ENCODE results near the gene PVALEF.
A peak's percentile ranks its signal among the peaks of the same experiment; 100 is the strongest.
"Not testable (repeated sequence)": the region's sequence is repeated elsewhere in the genome, so short reads cannot be mapped to it uniquely, and the experiment has no call there.

PVALEF gene

DNA sequence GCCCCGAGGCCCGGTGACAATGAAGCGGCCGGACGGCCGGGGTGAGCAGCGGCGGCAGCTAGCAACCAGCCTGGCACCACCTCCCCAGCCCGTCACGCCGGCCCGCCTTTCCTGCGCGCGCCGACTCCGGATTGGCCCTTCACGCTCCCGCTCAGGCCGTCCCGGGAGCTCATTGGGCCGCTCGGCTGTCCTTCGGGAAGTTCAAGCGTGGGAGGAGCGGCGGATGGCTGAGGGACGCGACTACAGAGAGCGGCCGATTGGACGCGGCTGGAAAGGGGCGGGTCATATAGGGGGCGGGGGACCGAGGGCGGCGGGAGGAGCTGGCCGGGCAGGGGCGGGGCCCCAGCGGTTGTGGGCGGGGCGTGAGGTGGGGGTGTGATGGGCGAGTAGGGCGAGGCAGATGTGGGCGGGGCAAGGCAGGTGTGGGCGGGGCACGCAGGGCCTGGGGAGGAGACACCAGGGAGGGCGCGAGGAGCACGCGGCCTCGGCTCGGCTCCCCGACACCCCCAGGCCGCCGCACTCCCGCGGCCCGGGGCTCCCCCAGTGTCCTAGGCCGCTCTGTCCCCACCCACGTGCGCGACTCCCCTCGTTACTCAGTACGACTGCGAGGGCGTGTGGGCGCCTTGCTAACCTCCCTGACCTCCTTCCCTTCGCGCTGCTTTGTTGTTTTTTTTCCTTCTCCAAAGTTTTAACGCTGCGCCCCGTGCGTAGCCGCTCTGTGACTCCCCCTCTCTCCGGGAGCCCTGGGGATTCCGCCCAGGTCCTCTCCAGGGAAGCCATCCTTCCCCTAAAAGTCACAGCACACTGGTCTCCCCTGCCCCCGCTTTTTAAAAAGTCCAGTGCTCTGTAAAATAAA, 57.8 kb downstream of the PVALEF start, which contains the start of gene CEP131:
Gene CEP131 (minus strand): TSS at position 60 of the 856 bp plus-strand sequence. CDS start 2,909 bp downstream, outside the sequence.
- DNase-seq = peak; percentile 99 to 100 (median 100)

DNA sequence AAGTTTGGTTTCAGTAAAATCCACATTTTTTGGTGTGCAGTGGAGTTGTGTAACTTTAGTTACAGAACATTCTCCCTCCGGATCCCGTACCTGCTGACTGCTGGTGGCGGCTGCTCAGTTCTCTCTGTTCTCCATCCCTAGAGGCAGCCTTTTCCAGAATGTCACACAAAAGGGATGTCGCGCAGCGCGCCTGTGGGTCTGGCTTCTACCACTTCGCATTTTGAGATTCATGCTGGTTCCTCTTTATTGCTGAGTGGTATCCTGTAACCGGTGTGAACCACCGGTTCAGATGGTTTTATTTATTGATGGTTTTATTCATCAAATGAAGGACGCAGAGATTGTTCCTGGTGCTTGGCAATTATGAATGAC, 58.4 kb downstream of the PVALEF start:
- no peak for DNase-seq

DNA sequence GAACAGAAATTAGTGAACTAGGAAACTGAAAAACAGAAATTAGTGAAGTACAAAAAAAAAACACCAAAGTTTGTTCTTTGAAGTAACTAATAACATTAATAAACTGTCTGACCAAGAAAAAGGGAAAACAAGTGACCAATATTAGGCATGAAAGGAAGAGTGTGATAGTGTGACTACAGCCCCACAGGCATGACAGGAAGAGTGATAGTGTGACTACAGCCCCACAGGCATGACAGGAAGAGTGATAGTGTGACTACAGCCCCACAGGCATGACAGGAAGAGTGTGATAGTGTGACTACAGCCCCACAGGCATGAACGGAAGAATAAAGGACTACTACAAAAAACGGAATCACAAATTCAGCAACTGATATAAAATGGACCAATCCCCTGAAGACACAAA, 62.3 kb downstream of the PVALEF start:
- not testable (repeated sequence) for DNase-seq

DNA sequence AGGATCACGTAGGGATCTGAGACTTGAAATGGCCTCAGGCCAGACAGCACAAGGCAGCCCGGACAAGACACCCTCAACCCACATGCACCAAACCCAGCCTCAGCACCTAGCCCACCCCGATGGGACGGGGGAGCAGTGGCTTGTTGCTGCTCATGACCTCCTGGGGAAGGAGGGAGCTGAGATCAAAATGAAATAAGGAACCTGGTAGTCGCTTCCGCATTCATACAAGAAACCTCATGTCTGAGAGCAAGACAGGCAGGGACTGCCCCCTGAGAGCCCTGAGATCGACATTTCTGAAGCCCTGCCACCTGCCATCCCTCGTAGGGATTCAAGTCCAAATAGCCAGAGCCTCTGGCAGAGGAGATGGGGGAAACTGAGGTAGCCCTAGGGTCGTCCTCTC, 63.1 kb downstream of the PVALEF start:
- DNase-seq = no peak

DNA sequence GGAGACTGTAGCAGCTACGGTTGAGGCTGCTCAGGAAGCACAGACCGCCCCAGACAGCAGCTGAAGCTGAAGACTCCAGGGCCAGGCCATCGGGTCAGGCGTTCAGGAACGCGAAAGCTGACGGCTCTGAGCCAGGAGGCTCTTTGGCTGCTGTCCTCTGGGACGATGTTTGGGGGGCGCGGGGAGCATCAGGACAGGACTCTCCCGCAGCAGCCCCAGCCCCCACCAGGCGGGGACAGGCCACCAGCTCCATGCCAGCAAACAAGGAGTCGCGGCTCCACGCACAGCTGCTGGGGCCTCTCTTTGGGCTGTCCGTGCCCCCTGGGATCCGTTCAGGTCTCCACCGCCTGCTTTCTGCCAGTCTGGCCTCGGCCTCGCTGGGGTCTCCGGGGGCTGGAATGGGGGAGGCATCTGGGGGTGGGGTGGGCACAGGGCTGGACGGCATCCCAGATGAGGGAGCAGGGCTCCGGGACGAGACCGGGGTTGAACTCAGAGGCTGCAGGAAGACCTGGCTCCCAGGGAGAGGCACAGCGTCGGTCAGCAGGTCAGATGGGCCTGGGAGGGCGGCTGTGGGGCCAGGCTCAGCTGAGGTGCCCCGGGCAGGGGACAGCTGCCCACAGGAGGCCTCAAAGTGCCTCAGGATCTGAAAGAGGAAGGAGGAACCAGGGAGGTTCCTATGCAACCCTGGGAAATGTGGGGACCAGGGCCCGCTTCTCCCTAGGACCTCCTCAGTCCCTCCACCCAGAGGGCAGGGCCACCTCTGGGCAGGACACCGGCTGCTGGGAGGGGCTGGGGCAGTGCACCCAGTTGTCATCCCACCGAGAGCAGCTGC, 63.7 kb downstream of the PVALEF start:
- no peak for DNase-seq

DNA sequence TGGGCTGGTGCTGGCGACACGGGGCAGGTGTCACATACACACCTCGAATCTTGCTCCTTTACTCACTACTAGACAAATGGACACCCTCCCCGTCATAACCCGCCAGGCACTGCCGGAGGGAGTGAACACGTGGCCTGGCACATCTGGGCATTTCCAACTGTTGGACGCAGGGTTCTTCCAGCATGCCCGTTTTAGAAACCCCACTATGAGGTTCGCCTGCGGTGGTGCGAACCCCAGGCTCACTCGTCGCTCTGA, 64.3 kb downstream of the PVALEF start:
- no peak for DNase-seq

DNA sequence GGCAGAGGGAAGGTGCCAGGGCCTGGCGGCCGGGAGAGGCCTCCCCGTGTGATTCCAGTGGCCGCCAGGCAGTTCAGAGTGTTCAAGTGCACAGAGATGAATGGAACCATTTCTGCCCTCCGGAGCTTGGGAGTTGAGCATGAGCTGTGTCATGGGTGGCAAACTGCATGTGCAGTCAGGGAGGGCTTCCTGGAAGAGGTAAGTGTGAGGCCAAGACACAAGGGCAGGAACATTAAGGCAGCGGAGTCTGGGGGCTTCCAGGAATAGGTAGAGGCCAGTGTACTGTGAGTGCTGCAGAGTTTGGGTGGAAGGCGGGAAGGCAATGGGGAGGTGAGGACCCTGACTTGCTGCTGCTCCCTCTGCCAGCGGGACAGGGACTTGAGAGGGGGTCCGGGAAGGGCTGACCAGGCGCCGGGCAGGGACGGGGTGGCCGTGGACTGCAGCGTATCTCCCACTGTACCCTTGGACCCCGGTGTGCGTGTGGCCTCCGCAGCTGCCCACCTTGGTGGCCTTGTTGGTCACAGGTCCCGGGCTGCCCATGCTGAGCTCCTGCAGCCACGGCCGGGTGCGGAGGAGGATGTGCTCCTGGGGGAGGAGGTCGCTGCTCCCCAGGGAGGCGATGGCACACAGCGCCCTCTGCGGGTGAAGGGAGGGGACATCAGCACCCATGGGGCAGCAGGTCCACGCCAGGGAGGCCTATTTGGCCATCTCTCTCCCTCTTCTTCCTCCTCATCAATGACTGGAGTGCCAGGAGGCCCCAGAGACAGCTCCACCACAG, 64.9 kb downstream of the PVALEF start:
- no peak for DNase-seq

DNA sequence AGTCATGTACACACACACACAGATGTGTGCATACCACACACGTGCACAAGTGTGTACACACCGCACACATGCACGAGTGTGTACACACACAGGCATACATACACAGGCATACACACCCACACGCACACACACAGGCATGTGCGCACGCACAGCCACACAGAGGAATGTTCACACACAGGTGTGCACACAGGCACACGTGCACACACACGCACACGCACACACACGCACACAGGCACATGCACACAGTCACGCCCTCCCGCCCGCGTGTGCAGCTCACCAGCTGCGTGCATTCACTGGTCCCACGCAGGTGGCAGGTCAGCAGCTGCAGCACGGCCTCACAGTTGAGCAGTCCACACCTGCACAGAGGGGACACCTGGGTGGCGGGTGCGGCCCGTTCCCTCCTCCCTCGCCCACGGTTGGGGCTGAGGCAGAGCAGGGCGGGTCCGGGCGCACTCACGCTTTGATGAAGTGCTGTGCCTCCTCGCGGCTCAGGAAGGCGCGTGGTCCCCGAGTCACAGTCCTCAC, 65.9 kb downstream of the PVALEF start:
- DNase-seq = no peak

DNA sequence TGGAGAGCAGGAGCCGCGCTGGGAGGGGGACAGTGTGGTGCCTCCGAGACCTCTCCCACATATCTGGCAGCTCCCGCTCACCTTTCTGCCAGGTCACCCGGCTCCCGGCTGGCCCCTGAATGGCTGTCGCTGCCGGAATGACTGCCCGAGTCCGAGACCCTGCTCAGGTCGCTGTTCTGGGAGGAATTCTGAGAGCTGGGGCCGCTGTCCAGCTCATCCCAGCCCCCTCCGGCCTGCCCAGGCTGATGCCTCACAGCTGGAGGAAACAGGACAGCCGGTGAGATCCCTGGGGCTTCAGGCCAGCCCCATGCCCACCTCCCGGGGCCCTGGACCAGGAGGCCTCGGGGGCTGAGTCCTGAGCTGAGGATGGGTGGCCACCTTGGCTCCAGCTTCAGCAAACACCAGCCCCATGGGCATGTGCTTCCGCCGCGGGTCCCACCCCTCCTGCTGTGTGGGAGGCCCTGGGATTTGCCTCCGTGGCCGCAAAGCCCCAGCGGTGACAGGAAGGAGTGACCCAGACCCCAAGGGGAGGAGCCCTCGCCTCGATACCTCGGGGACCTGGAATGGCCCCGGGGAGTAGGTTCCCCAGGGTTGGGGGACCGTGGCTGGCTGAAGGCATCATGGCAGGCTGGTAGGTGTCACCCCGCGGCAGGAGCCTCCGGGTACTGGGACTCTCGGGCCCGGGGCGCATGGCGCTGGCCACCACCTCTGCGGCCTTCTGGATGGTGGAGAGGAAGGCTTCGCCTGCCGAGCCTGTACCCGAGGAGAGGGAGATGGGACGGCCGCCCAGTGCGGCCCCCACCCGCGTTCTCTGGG, 66.7 kb downstream of the PVALEF start:
- DNase-seq = no peak

Data from activated naive CD4-positive, alpha-beta T cell (primary cell).